GM19239 (cell line): ENCODE measurements around the gene PLEKHN1.
"Not testable (repeated sequence)": the region's sequence is repeated elsewhere in the genome, so short reads cannot be mapped to it uniquely, and the experiment has no call there.

Experiments
- DNase-seq: peaks from one replicate; pipeline ENCODE4 v3.0.0; 2011; ENCODE audit warnings: low spot score; ENCODE audit not compliant: insufficient read length
- FAIRE-seq: peaks from 2 replicates; lab custom pipeline; 2011; peaks lifted over from hg19 to GRCh38; lab: Jason Lieb, UNC

The PLEKHN1 gene

DNA sequence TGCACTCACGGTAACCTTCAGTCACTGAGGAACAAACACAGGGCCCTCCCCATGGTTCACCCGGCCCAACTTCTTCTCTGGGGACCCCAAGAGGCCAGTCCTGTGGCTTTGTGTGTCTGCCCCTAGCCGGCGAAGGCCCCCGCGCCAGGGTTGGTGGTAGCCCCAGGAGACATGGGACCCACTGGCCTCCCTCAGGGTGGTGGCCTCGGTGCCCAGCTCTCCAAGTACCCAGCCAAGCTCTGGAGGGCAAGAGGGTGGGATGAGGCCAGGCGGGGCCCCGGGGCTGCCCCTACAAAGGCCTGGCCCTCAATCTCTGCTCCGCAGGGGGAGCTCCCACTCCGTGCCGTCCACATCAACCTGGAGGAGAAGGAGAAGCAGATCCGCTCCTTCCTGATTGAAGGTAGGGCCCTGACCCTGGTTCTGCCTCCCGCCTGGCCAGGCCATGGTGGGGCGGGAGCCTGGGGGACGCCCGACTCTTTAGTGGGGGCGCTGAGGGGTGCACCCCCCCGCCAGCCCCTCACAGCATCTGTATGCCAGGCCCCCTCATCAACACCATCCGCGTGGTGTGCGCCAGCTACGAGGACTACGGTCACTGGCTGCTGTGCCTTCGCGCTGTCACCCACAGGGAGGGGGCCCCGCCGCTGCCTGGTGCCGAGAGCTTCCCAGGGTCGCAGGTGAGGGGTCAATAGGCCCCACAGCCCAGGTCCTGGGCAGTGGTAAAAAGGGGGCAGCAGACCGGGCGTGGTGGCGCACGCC, 5.6 kb downstream of the PLEKHN1 start:
- FAIRE-seq (no peak), DNase-seq (no peak)

GRCh38 chr1:972726-973458, 6.6 kb downstream of the PLEKHN1 start:
- FAIRE-seq (no peak), DNase-seq (no peak)

- FAIRE-seq: no peak
- no peak for DNase-seq
These were observed 7.4 kb downstream of the PLEKHN1 start for GRCh38 chr1:973459-974292.

DNA sequence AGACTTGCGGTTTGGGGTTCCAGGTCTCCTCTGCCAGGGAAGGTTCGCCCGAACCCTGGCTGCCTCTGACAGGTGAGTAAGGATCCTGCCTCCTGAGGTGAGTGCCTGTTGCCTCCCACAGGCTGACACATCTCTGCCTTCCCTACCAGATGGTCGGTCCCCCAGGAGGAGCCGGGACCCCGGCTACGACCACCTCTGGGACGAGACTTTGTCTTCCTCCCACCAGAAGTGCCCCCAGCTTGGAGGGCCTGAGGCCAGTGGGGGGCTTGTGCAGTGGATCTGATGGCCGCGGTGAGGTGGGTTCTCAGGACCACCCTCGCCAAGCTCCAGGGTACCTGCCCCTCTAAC, 8.0 kb downstream of the PLEKHN1 start:
- FAIRE-seq (no peak), DNase-seq (no peak)

GRCh38 chr1:974687-975328, 8.5 kb downstream of the PLEKHN1 start:
- DNase-seq: no peak
- FAIRE-seq: no peak

- no peak for FAIRE-seq
- no peak for DNase-seq
These were observed 9.1 kb downstream of the PLEKHN1 start for GRCh38 chr1:975365-975764.

- DNase-seq: peak; percentile 82
- FAIRE-seq: no peak
These were observed 9.8 kb downstream of the PLEKHN1 start for GRCh38 chr1:975896-976683.

GRCh38 chr1:976791-977190, 10.5 kb downstream of the PLEKHN1 start:
- FAIRE-seq, DNase-seq: not testable (repeated sequence)

GRCh38 chr1:978069-978834, 12.0 kb downstream of the PLEKHN1 start:
- DNase-seq (no peak), FAIRE-seq (no peak)

GRCh38 chr1:978835-979743, 12.8 kb downstream of the PLEKHN1 start:
- DNase-seq: no peak
- FAIRE-seq: no peak

GRCh38 chr1:979744-980072, 13.4 kb downstream of the PLEKHN1 start:
- DNase-seq (no peak), FAIRE-seq (no peak)

DNA sequence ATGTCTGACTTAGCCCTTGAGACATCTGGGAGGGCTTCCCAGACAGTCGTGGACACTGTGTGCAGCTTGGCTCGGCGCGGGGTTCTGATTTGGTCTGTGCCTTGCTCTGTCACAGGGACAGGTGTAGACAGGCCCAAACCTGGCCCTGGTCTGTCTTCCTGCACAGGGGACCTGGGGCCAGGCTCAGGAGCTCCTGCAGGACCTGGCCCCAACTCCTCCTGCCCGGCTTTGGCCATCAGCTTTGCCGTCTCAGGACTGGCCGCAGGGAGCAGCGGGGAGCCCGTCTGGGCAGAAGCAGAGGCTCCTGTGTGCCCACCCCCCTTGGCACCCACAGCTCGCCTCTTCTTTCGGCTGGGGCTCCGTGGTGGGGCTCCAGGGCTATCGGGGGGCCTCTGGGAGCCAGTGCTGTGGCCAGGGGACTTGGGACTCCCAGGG, 13.9 kb downstream of the PLEKHN1 start:
- no peak for FAIRE-seq
- DNase-seq: no peak

DNA sequence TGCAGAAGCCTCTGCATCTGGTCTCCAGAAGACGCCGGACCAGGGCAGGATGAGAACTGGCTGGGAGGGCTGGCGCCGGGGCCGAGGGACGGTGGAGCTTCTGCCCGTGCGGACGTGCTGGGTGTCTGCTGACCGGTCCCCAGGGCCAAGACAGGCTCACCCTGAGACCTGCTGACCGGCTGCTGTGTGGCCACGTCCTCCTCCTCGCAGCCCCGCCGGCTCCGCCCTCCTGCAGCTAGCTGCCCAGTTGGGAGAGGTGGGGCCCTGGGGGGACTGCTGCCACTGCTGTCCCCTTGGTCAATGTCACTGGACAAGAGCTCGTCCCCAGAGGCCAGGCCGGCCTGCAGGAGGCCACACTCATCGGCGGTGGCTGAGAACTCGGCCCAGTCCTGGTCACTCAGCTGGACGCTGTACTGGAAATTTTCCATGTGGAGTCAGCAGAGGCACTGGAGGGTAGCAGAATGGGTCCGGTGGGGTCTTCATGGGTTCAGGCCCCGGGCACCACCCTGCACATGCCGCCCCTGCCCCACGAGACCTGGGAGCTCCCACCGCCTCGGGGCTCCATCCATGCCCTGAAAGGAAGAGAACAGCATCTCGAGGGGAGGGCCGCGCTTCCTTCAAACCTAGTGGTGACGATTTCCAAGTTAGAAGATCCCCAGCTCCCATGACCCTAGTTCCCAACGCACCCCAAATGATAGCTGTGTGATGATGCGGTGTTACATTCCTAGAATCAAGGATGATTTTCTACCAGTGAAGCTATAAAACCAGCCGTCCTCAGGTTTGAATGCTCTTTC, 14.5 kb downstream of the PLEKHN1 start:
- FAIRE-seq (no peak), DNase-seq (no peak)

GRCh38 chr1:981491-981954, 15.2 kb downstream of the PLEKHN1 start:
- FAIRE-seq: no peak

DNA sequence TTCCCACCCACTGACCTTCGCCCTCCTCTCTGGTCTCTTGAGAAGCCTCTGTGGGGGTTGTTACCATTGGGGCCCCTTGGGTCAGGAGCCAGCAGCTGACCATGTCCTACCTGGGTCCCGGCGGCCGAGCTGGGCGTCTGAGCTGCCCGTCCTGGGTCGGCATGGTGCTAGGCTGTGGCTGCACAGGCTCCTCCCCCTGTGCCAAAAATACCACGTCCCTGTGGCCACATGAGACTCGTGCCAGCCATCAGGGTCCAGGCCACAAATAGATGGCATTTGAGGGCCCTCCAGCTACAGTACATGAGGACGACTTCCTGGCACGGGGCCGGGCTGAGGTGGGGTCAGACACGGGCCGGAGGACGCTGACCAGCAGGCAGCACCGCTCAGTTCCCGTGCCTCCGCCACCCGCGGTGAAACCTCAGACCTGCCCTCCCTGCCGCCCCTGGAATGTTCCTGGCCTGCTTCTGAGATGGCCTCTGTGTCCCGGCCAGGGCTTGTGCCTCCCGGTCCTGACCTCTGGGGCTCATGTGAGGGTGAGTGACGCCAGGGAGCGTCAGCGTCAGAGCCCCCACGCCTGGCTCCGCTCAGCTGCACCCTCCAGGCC, 15.8 kb downstream of the PLEKHN1 start, which contains the start of gene PERM1:
Gene PERM1, minus strand, starts transcription at position 139 of the 604 bp plus-strand sequence. CDS start 1,064 bp downstream, outside the sequence.
- DNase-seq (no peak), FAIRE-seq (no peak)

More at GRCh38 chr1:981491-981954, 15.2 kb downstream of the PLEKHN1 start:
- no peak for DNase-seq

DNA sequence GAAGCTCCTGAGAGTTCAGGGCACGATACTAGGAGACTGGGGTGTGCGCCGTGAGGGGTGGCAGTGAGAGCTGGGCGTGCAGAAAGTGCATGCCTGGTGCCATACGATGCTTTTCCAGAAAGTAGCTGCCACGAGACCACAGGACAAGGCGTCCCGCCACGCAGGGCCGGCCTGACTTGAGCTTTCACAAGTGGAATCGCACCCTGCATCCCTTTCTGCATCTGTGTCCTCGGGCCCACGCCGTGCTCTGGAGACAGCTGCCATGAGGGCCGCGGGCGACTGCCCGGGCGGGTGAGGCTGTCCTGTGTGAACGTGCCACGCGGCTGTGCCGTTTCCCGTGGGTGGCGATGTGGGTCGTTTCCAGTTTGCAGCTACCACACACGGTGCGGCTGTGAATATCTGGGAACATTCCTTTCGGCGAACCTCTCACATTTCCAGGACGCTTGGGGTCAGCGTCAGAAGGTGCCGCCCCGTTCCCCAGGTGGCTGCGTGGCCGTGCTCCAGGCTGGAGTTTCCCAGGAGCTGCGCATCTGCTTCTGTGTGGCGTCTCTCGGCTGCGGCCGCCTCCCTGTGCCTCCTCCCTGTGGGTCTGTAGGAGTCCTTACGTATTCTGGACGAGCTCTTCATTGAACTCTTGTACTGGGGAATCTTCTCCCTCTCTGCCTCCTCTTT, 16.6 kb downstream of the PLEKHN1 start:
- no peak for DNase-seq
- FAIRE-seq: no peak
